NCI-H1436 (cell line): ENCODE results near the gene ANAPC15.
A peak's percentile ranks its signal among the peaks of the same experiment; 100 is the strongest.
"Not testable (repeated sequence)": the region's sequence is repeated elsewhere in the genome, so short reads cannot be mapped to it uniquely, and the experiment has no call there.

Experiments
- DNase-seq: peaks from one replicate; lab custom pipeline; 2025; lab: John Stamatoyannopoulos, UW

The ANAPC15 gene

DNA sequence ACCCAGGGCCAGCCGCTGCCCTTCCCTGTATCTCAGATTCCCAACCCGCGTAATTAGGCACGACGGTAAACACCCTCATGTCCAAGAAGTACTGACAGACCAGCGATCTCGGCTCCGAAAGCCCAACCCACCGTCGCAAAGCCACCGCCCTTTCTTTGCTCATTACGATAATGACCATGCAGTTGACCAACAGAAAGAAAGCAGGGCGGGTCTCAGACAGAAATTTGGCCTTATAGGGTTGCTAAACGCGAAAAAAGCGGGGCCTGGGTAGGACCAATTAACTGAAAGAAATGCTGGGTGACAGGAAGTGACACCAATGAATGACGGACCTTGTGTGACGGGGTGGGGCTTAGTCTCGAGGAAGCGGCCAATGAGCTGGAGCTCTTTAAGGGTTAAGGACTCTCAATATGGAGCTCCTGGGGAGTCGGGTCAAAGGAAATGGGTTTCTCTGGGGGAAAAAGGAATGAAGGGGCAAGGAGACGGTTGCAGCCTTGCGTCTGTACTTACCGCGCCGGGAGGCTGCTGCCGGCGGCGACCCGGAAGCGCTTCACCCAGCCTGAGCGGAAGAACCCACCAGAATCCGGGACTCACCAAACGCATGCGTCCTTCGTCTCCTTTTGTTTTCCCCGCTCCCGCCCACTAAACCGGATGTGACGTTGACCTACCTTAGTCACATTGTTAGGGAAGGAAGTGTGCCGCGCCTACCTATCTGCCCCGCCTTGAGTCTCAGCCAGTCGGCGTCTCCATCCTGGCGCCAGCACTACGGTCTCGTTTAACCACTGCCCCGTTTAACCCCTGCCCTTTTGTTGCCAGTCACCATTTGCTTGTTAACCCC, at the start of gene ANAPC15:
Gene ANAPC15, minus strand, starts transcription at position 553 of the 835 bp plus-strand sequence. CDS start 1,419 bp downstream, outside the sequence.
- DNase-seq = peak; percentile 99

DNA sequence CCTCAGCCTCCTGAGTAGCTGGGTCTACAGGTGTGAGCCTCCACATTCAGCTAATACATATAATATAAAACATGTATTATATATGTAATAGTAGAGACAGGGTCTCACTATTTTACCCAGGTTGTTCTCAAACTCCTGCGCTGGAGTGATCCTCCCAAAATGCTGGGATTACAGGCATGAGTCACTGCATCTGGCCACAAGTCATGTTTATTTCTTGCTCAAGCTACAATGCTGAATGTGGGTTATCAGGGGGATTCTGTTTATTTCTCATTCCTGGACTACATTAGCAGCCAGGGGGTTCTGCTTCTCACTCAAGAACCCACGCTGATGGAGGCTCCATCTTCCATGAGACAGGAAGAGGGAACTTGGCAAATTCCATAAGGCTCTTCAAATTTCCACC, 47.8 kb upstream of the ANAPC15 start:
- no peak for DNase-seq

DNA sequence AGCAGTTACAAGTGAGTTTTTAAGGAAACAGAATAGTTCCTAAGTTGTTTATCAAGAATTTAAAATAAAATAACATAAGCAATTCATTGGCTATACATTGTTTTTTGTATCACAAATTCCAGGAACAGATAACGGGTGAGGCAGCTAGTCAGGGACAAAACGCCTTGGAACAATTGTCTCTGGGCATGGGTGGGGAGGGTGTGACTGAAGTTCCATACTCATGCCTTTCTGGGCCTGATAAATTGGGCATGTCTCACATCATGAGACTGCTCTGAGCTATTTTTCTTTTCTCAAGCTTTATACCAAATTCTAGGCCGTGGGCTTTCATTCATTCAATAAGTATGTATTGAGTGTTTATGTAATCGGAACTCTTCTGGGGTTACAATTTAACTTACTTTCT, 44.6 kb upstream of the ANAPC15 start:
- DNase-seq = no peak

- no peak for DNase-seq
These were observed 43.3 kb upstream of the ANAPC15 start for GRCh38 chr11:72155751-72156150.

DNA sequence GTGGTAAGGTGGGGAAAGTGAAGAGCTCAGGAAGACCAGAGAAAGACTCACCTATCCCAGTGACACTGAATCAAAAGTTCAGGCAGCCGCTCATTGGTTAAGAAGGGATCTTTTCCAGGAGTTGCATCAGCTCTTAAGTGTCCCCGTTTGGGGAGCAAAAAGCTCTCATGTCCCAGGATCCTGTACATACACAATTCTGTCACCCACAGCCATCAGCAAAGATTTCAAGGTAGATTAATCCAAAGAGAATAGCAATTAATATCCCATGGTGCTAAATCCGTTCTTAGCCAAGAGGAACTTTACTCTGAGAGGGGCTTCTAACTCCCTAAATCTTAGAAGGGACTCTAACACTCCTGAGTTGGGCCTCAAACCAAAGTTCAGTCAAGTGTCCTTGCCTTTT, 42.3 kb upstream of the ANAPC15 start:
- no peak for DNase-seq

DNA sequence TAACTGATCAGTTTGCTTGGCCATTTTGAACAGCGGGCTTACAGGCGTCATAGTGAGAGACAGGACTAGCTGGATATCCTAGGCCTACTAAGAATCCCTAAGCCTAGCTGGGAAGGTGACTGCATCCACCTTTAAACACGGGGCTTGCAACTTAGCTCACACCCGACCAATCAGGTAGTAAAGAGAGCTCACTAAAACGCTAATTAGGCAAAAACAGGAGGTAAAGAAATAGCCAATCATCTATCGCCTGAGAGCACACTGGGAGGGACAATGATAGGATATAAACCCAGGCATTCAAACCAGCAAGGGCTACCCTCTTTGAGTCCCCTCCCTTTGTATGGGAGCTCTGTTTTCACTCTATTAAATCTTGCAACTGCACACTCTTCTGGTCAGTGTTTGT, 41.4 kb upstream of the ANAPC15 start:
- not testable (repeated sequence) for DNase-seq

DNA sequence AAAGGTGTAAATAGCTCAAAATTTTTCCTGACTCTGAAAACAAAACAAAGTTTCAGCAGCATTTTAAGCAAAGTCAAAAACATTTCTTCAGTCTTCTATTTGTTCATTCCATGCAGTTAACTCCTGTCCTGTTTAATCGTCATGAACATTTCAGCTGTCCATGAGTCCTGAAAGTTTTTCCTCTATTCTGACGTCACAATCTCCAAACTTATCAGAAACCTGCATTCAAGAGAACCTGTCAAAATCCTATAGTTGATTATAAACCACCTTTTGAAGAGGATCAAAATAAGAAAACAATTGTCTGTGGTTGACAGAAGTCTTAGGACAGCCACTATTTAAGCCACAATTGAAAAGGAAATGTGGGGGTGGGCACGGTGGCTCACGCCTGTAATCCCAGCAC, 38.4 kb upstream of the ANAPC15 start:
- no peak for DNase-seq

DNA sequence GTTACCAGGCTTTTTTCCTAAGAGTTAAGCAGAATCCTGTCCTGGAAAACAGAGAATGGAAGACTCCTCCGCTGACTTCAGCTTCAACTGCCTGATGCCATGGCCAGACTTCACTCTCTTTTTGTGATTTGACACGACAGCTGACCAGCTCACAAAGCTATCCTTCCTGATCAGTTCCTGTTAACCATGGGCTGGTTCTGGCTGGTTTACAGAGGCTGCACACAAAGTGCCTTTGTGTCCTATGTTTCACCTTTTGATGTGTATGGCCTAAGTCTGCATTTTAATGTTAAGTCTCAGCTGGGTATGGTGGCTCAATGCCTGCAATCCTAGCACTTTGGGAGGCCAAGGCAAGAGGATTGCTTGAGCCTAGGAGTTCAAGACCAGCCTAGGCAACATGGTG, 34.1 kb upstream of the ANAPC15 start:
- no peak for DNase-seq

- no peak for DNase-seq
These were observed 32.5 kb upstream of the ANAPC15 start for GRCh38 chr11:72144807-72145565.

DNA sequence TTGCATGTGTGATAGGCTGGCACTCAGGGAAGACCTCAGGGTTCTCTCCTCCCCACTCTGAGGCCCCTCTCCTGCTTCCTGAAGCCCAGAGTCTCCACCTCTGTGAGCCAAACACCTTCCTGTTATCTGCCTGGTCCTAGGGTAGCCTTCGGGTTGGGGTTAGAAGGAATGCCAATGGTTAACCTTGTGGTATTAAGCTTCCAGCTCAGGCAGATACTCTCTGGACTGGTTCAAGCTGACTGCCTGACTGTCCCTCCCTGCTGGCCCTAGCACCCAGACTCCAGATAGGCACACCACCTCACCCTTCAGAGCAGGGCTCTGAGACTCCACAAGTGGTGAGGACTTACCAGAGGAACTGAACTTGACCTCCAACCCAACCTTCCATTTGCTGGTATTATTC, 30.0 kb upstream of the ANAPC15 start:
- not testable (repeated sequence) for DNase-seq

- not testable (repeated sequence) for DNase-seq
These were observed 29.6 kb upstream of the ANAPC15 start for GRCh38 chr11:72142086-72142485.

DNA sequence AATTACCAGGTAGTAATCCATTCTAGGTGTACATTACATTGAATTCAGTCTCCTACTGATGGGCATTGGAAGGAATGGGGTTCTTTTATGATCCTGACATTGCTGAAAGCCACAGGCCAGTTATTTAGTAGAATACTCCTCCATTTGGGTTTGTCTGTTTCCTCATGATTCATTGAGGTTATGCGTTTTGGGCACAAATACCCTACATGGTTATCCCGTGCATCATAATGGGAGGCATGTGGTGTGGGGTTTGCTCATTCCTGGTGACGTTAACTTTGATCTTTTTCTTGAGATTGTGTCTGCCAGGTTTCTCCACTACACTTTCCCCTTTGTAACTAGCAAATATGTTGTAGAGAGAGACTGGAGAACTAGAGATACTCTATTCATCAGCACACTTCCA, 28.6 kb upstream of the ANAPC15 start:
- DNase-seq = no peak

DNA sequence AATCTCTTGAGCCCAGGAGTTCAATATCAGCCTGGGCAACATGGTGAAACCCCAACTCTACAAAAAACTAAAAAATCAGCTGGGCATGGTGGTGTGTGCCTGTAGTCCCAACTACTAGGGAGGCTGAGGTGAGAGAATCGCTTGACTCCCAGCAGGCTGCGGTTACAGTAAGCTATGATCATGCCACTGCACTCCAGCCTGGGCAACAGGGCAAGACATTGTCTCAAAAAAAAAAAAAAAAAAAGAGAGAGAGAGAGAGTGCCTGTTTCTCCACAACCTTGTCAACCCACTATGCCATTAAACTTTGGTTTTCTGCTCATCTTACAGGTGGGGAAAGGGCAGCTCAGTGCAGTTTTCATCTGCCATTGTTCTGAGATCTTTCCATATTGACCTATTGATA, 28.2 kb upstream of the ANAPC15 start:
- no peak for DNase-seq

- no peak for DNase-seq
These were observed 27.0 kb upstream of the ANAPC15 start for GRCh38 chr11:72139500-72139899.

- DNase-seq = no peak
These were observed 26.4 kb upstream of the ANAPC15 start for GRCh38 chr11:72138821-72139390.

GRCh38 chr11:72136684-72137262, 24.3 kb upstream of the ANAPC15 start:
- no peak for DNase-seq

GRCh38 chr11:72135891-72136683, 23.6 kb upstream of the ANAPC15 start:
- no peak for DNase-seq

- not testable (repeated sequence) for DNase-seq
These were observed 23.0 kb upstream of the ANAPC15 start, which contains the start of gene FOLR3 for GRCh38 chr11:72135473-72135872. FOLR3 (plus strand) TSS chr11:72135725; CDS start chr11:72135953, 228 bp downstream.

- DNase-seq = no peak
These were observed 20.2 kb upstream of the ANAPC15 start for GRCh38 chr11:72132646-72133045.

- DNase-seq = no peak
These were observed 16.9 kb upstream of the ANAPC15 start for GRCh38 chr11:72129381-72129780.

DNA sequence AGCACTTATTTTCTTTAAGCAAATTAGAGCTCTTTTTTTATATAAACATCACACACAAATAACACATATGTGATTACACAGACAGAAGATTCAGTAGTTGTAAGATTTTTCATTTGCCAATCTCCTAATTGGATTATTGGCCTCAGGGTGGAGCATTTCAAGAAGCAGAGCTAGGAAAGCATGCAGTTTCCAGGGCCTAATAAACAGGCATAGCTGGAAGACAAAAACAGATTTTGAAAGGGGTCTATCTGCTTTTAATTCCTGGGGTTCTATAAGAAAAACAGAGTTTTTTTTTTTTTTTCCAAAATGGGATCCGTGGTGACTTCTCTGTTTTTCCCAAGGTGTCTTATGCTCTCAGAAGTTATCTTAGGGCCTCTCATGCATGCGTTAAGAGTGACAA, 15.4 kb upstream of the ANAPC15 start:
- no peak for DNase-seq

- DNase-seq = no peak
These were observed 13.5 kb upstream of the ANAPC15 start for GRCh38 chr11:72125956-72126355.
